RWPE1 (cell line): Measurements from ENCODE around the gene MAST3.
"Not testable (repeated sequence)": the region's sequence is repeated elsewhere in the genome, so short reads cannot be mapped to it uniquely, and the experiment has no call there.

ENCODE experiments used
- CTCF ChIA-PET: fragments of 350-600 bp; sonication (Branson Sonifier 250); formaldehyde crosslinking; extraction: SDS; loops from one replicate; lab custom pipeline; 2021; lab: Yijun Ruan, JAX
- POLR2A ChIA-PET: fragments of 400-600 bp; formaldehyde crosslinking; extraction: SDS; loops from one replicate; lab custom pipeline; 2020; ENCODE audit warnings: antibody characterized with exemption; ENCODE audit not compliant: low non-redundant PET; lab: Yijun Ruan, JAX
- DNase-seq: peaks from one replicate; pipeline ENCODE4 v3.0.0; 2012; ENCODE audit warnings: low spot score
- H3K27ac ChIP-seq: fragments of 450-650 bp; 2 replicates; pipeline ENCODE4 v1.5.1; 2017
- TF ChIP-seq, protein P1 (sequence below): fragments of 450-650 bp; conservative IDR thresholded peaks from 2 replicates; pipeline ENCODE4 v1.5.1; 2017; ENCODE audit warnings: low read depth, mild to moderate bottlenecking

Gene MAST3

DNA sequence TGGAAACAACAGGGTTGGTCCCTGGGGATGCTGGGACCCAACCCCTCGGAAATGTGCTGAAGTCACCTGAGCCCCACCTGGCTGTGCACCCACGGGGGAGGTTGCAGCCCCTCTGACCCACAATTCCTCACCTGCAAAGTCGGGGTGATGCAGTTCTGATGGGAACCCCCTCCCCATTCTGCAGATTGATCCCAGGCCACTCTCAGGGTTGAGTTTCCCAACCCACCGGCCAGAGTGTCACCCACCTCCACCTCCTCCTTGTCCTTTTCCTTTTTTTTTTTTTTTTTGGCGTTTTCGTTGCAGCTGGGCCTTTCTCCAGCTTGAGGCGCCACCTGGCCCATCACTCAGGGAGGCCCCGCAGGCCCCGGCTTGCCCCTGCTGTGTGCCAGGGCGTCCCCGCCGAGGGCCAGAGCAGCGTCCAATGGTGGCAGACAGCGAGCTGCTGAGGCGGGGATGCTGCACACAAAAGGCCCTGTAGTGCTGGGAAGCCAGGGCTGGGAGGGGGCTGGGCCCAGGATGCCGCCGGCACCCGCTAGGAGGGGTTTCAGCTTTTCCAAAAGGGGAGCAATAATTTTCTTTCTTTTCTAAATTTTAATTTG lies 60.0 kb downstream of the MAST3 start:
- TF ChIP-seq, protein P1, sequence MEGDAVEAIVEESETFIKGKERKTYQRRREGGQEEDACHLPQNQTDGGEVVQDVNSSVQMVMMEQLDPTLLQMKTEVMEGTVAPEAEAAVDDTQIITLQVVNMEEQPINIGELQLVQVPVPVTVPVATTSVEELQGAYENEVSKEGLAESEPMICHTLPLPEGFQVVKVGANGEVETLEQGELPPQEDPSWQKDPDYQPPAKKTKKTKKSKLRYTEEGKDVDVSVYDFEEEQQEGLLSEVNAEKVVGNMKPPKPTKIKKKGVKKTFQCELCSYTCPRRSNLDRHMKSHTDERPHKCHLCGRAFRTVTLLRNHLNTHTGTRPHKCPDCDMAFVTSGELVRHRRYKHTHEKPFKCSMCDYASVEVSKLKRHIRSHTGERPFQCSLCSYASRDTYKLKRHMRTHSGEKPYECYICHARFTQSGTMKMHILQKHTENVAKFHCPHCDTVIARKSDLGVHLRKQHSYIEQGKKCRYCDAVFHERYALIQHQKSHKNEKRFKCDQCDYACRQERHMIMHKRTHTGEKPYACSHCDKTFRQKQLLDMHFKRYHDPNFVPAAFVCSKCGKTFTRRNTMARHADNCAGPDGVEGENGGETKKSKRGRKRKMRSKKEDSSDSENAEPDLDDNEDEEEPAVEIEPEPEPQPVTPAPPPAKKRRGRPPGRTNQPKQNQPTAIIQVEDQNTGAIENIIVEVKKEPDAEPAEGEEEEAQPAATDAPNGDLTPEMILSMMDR: peak; percentile 29; the same call in 1 of the 2 replicates
- peak overlapping the region; percentile 99 for H3K27ac ChIP-seq
- CTCF ChIA-PET: interaction anchor here (1.1 kb wide), 2 partner anchors 10 to 51 kb away, joined by 3 read pairs; no protein-coding TSS in a partner anchor
- POLR2A ChIA-PET: no interaction called here
- peak; percentile 81 for DNase-seq

DNA sequence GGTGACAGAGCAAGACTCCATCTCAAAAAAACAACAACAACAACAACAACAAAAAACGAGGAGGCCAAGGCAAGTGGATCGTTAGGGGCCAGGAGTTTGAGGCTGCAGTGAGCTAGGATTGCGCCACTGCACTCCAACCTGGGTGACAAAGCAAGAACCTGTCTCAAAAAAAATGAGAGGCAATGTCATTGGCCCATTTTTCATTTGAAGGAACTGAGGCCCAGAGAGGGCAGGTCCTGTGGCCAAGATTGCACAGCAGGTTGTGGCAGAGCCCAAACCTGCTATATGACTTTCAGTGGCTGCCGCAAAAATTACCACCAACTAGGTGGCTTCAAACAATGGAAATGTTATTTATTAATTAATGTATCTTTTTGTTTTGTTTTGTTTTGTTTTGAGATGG lies 60.9 kb downstream of the MAST3 start:
- no peak for DNase-seq
- TF ChIP-seq, protein P1: no peak
- H3K27ac ChIP-seq: peak overlapping the region; percentile 99
- POLR2A ChIA-PET: no interaction called here
- CTCF ChIA-PET: interaction anchor here (1.1 kb wide), 2 partner anchors 9 to 50 kb away, joined by 3 read pairs; no protein-coding TSS in a partner anchor

DNA sequence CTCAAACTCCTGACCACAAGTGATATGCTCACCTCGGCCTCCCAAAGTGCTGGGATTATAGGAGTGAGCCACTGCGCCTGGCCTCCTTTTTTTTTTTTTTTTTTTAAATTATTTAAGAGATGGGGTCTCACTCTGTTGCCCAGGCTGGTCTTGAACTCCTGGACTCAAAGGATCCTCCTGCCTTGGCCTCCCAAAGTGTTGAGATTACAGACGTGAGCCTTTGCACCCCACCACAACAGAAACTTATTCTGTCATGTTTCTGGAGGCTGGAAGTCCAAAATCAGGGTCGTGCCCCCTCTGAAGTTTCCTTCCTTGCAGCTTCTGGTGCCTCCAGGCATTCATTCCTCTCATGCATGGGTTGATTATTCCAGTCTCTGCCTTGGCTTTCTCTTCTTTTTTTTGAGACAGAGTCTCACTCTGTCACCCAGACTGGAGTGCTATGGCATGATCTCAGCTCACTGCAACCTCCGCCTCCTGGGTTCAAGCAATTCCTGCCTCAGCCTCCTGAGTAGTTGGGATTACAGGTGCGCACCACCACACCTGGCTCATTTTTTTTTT lies 61.6 kb downstream of the MAST3 start:
- DNase-seq, POLR2A ChIA-PET: not testable (repeated sequence)
- H3K27ac ChIP-seq: peak overlapping the region; percentile 99
- CTCF ChIA-PET: interaction anchor here (0.7 kb wide), 1 partner anchor 855 kb away, joined by 4 read pairs; no protein-coding TSS in a partner anchor

DNA sequence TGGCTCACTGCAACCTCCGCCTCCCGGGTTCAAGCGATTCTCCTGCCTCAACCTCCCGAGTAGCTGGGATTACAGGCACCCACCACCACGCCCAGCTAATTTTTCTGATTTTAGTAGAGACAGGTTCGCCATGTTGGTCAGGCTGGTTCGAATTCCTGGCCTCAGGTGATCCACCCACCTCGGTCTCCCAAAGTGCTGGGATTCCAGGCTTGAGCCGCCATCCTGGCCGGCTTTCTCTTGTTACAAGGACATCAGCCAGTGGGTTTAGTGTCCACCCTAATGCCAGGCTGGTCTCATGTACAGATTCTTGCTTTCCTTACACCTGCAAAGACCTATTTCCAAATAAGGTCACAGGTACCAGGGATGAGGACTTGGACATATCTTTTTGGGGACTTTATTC lies 62.2 kb downstream of the MAST3 start:
- TF ChIP-seq, protein P1: no peak
- ChIA-PET POLR2A (interaction anchor here (0.6 kb wide), 1 partner anchor 311 kb away, joined by 3 read pairs; no protein-coding TSS in a partner anchor), CTCF (interaction anchor here (0.6 to 2.6 kb wide), 3 partner anchors 47 to 856 kb away, joined by 3 to 8 read pairs (median 4); no protein-coding TSS in a partner anchor)
- no peak for DNase-seq
- peak overlapping the region; percentile 99 for H3K27ac ChIP-seq

DNA sequence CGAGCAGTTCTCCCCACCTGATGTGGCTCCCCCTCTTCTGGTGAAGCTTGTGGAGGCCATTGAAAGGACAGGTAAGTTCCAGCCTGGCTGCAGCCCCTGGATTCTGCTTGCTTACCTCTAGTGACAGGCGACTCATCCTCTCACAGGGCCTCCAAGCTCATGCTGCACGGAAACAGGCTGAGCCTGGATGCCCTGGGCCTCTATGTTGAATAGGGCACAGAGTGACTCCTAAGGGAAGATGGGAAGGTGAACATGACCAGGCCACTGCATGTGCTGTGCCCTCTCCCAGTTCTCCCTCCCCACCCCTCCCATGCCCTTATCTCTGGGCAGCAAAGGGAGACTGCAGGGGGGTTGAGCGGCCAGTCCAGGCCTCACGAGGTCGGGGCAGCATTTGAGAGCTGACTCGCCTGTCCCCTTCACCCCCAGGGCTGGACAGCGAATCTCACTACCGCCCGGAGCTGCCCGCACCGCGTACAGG lies 63.0 kb downstream of the MAST3 start:
- TF ChIP-seq, protein P1: no peak
- ChIA-PET POLR2A (interaction anchor here (0.6 kb wide), 2 partner anchors 243 to 312 kb away, joined by 3 to 7 read pairs; no protein-coding TSS in a partner anchor), CTCF (interaction anchor here (0.6 to 2.6 kb wide), 4 partner anchors 14 to 71 kb away, joined by 3 to 8 read pairs (median 4); partner anchors contain the start of gene IFI30)
- H3K27ac ChIP-seq: peak overlapping the region; percentile 99
- DNase-seq: no peak

DNA sequence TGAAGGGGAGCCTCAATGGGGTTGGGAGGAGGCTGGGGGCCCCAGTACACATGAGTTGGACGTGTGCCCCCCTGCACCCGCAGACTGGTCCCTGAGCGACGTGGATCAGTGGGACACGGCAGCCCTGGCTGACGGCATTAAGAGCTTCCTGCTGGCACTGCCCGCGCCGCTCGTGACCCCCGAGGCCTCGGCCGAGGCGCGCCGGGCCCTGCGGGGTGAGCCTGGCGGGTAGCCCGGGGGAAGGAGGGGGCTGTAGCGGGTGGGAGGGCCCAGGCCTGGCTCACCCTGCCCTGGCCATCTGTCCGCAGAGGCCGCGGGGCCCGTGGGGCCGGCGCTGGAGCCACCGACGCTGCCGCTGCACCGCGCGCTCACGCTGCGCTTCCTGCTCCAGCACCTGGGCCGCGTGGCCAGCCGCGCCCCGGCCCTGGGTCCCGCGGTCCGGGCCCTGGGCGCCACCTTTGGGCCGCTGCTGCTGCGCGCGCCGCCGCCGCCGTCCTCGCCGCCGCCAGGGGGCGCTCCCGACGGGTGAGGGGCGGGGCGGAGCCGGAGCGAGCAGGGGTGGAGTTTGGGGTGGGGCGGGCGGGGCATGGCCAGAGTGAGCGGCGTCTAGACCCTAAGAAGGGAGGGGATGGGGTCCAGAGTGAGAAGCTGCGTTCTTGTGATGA lies 63.5 kb downstream of the MAST3 start:
- peak; percentile 80 for DNase-seq
- ChIA-PET POLR2A (interaction anchor here (0.6 kb wide), 1 partner anchor 244 kb away, joined by 7 read pairs; no protein-coding TSS in a partner anchor), CTCF (interaction anchor here (0.5 to 2.6 kb wide), 9 partner anchors 9 to 172 kb away, joined by 3 to 8 read pairs (median 3); partner anchors contain the start of gene IFI30)
- TF ChIP-seq, protein P1: peak; percentile 99
- H3K27ac ChIP-seq: peak overlapping the region; percentile 99
